Ovary (tissue), 3 donors: Measurements from ENCODE around the gene RAB32.

ENCODE experiments used
- CTCF ChIP-seq, 3 donors: fragments of 450-650 bp in 2 of 3; fragments of 200-600 bp in 1 of 3; IDR thresholded peaks; one replicate each; pipeline versions ENCODE4 v1.5.1 to v1.8.0; 2016 to 2022; ENCODE audit warnings: antibody characterized with exemption in 3 of 3, mild to moderate bottlenecking in 1 of 3
- EP300 ChIP-seq: sonication (generic); formaldehyde crosslinking; IDR thresholded peaks from one replicate; pipeline ENCODE4 v1.6.1; 2017; ENCODE audit warnings: antibody characterized with exemption
- POLR2A ChIP-seq: fragments of 450-650 bp; IDR thresholded peaks from one replicate; pipeline ENCODE4 v1.6.1; 2017; ENCODE audit warnings: antibody characterized with exemption, mild to moderate bottlenecking, moderate library complexity
- donor health status: DM: no; HTN: no; CAD: no.

GRCh38 chr6:146551545-146551944 lies 7.9 kb downstream of the RAB32 start:
- no peak for TF ChIP-seq POLR2A
- TF ChIP-seq EP300, result no peak
- no peak for TF ChIP-seq CTCF (IDR thresholded peaks at IDR 0.05)
